NCI-H1092 treated with DMSO at 0.1 percent for 48 hours (cell line): Measurements from ENCODE around the gene KRT2.

Source experiments
- DNase-seq: peaks from one replicate; lab custom pipeline; 2025; lab: John Stamatoyannopoulos, UW

KRT2 gene

DNA sequence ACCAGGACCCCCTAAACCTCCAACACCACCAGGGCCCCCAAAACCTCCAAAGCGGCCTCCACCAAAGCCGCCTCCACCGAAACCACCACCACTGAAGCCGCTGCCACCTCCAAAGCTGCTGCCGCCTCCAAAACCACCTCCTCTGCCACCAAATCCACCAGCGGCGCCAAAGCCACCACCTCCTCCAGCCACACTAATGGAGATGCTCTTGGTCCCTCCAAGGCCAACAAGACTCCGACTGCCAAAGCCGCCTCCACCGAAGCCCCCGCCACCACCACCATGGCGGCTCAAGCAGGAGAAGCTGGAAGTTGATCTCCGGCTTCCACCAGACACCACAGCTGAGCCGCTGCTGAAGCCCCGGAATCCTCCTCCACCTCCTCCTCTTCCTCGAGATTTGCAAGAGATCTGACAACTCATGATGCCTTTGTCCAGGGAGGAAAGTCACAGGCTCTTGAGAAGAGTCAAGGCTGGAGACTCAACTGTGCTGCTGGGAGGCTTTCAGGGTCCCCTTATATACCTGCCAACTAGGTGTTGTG lies at the start of gene KRT2:
TSS of gene KRT2 (minus strand) at position 486 of the 536 bp plus-strand sequence. CDS start at position 417, 69 bp downstream.
- no peak for DNase-seq

DNA sequence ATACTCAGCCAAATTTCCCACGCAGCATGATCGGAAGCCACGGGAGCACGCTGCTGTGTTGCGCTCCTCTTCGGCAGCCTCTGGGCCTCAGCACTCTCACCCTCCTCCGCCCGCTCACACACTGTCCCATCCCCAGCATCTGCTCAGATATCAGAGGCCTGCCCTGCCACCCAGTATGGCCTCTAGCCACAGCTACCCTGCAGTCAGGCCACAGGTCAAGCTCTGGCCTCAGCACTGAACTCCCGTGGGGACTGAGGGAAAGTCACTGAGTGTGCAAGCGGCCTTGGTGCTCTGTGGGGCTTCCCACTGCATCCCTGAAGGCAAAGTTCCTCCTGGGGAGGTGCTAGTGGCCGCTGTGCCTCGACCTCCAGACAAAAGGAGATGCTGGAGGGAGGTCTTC lies 49.3 kb upstream of the KRT2 start:
- no peak for DNase-seq

DNA sequence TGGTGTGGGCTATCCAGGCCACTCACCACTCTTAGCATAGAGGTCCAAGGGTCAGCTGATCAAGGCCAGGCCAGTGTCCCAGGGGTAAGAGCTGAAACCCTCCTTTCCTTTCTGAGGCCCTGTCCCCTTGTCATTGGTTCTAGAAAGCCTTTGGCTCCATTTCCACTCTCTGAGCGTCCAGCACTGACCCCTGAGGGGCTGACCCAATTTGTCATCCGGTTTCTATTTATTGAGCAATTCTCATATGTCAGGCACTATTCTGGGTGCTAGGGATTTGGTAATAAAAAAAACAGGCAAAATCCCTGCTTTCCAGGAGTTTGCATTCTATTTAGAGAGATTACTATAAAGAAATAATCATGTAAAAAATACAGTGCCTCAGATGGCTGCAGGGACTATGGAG lies 47.9 kb upstream of the KRT2 start:
- DNase-seq: no peak

DNA sequence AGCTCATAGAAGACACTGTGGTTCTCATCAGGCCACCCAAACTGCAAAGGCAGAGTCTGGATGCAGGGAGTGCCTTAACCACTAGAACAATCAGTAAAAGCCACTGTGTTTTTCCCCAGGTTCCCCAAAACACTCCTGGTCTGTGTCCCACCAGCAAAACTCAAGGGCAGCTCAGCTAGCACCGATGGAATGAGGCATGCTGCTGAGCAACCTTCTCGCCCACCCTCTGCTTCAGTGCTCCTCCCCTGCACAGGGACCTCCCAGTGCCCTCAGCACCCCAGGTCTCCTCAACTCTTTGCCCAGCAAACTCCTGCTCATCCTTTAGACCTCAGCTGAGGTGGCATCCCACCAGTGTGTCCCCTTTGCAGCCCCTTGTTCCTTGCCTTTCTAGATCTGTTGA lies 47.4 kb upstream of the KRT2 start:
- DNase-seq: no peak

DNA sequence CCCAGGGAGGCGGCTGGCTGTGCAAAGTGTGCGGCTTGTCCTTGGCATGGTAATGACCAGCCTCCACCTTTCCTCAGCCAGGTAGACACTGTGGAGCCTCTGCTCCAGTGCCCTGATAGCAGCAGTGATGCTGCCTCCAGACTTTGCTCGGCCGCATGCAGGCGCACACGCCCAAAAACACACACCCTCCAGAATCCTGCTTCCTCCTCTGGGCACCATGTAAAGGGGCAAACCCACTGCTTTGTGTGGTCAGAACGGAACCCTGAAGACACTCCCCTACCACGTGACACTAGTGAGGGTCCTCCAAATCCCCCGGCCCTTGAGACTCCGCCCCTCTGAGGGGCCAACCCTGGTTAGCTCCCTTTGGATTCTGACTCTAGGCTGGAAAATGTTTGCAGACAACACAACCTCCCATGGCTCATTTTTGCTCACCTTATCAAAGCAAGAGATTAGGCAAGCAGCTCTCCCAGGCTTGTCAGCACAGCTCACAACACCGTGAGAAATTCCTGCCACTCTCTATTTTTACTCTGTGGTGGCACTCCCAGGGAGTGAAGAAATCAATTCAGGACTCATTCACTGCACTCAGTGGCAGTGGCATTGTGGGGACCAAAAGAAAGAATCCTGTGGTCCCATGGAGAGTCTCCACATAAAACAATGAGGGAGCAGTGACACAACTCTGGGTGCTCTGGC lies 46.8 kb upstream of the KRT2 start:
- DNase-seq: no peak

DNA sequence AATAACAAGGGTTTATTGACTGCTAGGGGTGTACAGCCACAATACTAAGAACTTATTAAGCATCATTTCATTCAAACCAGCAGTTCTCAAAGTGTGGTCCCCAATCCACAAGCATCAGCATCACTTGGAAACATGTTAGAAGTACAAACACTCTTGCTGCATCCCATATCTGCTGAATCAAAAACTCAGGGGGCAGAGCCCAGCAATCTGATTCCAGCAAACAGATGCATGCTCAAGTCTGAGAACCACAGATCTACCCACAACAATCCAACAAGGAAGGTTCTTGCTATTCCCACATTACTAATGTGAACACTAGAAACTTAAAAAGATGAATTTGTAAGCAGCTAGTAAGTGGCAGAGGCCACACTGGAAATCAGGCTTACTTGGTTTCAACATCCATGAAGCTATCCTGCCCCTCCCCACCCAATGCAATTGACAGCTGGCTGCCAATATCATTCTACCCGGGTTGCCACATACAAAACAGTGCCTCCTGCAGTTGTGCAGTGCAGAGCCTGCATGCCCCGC lies 45.1 kb upstream of the KRT2 start:
- DNase-seq: no peak

DNA sequence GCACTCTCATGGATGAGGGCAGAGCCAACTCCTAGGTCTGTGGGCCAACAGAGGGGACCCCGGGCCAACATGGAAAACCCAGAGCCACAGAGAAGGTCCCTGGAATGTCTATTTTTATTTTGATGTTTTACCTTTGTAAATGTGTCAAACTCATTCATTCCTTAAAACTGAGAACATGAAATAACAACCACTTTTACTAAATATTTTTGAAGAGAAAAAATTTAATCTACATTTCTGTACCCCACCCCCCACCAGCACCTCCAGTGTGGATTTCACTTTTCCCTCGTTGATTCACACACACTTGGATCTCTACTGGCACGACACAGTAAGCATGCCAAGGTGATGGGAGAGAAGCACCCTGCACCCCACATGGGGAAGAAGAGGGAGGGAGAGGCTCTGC lies 44.6 kb upstream of the KRT2 start:
- no peak for DNase-seq

DNA sequence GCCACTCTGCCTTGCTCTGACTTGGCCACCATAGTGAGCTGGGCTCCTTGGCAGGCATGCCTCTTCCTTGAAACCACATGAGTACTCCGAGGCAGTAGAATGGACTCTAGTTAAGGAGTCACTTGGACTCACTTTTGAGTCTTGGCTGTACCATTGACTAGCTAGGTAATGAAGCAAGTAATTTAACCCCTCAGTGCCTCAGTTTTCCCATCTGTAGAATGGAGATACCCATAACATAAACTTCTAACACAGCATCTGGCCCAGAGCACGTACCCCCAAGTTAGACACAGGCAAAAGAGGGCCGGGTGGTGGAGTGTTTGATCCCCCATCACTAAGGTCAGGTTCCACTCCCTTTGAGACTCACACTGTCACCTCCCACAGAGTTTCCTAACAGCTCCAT lies 43.0 kb upstream of the KRT2 start:
- no peak for DNase-seq

DNA sequence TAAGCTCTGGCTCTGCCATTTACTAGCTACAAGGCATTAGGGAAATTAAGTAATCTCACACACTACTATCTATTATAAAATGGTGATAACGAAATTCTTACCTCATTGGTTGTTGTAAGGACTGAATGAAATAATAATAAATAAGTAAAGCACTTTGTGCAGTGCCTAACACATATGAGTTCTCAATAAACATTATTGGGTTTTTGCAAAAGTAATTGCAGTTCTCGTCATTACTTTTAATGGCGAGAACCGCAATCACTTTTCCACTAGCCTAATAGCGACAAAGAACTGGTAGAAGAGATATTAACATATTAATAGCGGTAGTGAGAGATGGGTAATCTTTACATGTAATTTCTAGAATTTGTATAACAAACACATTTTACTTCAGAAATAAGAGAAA lies 42.1 kb upstream of the KRT2 start:
- DNase-seq: no peak

DNA sequence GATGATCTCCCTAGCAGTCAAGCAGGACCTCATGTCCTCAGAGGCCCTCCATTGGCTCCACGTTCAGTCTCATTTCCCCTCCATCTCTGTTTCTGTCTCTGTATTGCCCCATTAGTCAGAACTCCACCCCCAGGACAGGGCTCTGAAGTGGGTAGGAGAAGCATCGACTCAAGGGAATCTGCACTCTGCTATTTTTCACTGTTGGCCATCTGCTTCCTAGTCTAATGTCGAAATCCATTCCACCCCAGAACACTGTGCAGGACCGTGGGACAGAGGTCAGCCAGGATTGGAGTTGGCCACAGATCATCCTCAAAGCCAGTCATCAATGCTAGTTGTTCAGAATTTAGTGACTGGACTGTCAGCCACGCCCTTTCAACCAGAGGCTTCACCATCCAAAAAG lies 41.2 kb upstream of the KRT2 start:
- no peak for DNase-seq

DNA sequence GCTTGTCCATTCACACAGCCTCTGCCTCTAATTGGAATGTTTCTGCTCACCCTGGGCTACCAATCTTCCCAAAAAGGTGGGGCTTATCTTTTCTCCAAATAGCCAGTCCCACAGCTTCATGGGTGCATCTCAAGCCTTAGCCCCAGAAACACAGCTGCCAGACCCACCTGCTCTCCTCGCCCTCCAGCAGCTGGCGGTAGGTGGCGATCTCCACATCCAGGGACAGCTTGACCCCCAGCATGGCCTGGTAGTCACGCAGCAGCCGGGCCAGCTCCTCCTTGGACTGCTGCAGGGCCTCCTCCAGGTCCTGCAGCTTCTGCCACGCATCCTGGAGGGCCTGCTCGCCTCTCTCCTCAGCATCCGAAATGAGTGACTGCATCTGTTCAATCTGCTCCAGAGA lies 40.2 kb upstream of the KRT2 start:
- DNase-seq: no peak

DNA sequence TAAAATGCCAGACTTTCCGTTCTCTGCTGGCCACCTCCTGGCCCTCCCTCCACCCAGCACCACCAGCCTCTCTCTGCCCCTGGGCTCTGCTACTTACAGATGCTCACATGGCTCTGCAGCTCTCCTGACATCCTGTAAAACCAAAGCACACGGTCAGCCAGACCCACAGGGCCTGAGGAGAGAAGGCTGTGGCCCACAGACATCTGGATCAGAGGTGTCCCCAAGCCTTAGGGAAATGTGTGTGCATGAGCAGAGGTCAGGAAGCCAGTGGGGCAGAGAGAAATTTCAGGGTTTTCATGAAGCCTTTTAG lies 39.8 kb upstream of the KRT2 start:
- DNase-seq: no peak

DNA sequence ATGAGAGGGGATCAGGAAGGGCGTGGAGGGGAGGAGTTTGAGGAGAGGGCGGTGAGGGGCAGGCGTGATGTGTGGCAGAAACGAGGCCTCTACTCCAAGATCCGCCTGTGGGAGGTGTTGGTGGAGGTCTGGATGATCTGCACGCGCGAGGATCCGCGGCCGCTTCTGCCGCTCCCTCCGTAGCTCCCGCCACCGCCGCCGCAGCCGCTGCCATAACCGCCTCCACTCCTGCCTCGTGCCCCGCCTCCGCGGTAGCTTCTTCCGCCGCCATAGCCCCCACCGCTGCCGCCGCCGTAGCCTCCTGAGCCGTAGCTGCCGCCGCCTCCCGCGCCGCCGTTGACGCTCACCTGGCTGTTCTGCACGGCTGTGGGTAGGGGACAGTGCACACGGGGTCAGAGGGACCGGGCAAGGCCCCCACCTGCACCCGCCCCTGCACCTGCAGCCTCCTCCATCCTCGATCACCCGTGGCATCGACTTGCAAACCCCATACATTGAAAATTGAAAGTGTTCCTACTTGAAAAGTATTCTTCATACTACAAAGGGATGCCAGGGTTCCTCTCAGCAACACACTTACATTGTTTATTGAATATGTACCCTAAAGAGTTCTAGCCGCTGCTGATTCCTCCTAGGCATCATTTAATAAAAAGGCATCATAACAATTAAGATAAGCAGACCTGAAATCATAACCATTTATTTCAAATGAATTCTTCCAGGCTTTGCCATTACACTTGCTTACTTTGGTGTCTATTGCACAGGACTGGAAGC lies 39.2 kb upstream of the KRT2 start:
- peak; percentile 37 for DNase-seq

DNA sequence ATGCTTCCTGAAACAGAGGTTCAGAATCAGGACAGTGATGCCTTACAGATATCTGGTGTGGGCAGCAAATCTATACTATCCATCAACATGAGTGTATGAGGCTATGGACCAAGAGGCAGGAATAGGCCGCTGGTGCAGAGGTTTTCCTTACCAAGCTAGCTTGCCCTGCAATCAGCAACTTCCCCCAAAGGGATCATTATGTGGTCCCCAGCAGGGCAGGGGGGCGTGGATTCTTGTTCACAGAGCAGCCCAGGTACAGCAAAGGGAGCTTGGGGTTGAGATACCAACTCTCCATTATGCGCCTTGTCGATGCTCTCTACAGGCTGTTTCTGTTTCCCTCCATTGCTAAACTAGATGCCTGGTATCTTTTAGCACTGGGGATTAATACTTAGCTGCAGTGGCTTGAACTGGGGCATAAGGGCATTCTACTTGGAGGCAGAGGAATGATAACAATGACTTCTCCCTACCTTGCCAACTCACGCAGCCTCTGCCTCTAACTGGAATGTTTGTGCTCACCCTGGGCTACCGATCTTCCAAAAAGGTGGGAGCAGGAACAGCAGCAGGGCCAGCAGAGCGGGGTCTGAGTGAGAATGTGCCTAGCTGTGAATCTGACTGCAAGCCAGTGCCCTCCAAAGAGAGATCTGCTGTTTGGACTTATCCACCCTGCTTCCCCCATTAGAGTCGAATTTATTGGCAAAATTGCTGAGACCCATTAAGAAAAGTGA lies 38.5 kb upstream of the KRT2 start:
- no peak for DNase-seq

DNA sequence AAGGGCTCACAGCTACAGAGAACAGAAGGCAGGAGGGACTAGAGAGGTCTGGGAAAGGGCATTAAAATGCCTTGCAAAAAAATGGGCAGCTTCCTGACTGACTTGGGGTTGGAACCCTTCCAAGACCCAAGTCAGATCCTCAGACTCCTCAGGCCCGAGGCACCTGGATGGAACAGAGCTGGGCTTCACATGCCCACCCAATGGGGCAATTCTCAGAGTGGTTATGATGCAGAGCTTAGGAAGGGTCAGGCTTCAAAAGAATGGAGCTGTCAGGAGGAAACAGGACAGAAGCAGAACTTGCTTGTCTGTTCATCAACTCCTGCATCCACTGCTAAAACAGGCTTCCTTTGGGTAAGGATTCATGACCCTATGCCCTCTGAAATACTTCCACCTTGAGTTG lies 37.9 kb upstream of the KRT2 start:
- DNase-seq: no peak

DNA sequence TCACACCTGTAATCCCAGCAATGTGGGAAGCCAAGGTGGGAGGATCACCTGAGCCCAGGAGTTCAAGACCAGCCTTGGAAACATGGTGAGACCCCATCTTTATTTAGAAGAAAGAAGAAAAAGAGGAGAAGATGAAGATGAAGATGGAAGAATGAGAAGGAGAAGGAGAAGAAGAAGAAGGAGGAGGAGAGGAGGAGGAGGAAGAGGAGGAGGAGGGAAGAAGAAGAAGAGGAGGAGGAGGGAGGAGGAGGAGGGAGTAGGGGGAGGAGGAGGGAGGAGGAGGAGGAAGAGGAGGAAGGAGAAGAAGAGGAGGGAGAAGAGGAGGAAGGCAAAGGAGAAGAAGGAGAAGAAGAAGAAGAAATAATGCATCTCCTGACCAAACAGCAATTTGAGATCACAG lies 37.2 kb upstream of the KRT2 start:
- DNase-seq: no peak

DNA sequence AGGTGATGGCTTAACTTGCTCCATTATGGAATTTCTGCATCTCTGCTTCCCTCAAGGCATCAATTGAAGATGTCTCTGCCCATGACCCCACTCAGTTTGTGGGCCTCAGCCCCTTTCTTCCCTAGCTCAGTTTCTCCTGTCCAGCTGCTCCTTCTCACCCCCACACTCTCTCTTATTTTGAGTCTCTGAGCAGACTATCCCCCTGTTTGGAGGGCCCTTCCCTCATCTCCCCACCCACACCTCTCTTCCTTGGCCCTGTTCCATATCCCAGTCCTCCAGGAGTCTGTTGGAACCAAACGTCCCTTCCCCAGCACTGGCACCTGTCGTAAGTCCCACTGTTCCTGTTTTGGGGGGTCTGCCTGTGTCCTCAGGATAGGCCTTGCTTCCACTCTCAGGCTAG lies 36.5 kb upstream of the KRT2 start:
- no peak for DNase-seq

DNA sequence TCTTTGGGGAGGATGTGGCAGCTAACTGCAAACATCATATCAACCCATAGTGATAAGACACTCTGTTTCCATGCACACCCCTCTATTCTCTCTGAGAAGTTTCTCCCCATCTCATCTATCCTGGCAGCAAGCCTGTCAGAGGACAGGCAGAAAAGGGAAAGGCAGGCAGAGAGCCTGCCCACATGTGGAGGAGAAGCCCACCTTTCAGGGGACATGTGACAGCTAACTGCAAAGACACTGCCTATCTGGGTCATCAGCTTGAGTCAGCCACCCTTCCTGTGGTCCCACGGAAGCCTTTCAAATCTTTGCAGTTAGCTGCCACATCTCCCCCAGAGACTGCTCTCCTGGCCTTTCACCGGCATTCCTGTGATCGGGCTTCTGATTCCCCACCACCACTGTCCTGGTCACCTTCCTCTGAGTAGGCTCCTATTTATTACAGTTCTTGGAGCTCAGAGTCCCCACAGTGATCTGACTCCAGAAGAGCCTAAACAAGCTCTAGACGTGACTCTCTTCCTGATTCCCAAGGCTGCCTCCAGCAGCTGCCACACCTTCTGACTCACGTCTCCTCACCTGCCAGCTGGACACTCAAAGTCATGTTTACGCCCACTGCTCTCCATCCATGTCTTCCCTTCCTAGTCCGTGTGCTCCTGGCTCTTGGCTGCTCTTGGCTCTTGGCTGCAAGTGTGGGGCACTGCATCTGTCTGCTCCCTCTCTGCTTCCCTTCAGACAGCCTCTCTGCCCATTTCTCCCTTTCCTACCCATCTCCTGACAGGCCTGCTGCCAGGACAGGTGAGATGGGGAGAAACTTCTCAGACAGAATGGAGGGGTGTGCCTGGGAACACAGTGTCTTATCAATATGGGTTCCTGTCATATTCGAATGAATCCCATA lies 35.7 kb upstream of the KRT2 start:
- no peak for DNase-seq

DNA sequence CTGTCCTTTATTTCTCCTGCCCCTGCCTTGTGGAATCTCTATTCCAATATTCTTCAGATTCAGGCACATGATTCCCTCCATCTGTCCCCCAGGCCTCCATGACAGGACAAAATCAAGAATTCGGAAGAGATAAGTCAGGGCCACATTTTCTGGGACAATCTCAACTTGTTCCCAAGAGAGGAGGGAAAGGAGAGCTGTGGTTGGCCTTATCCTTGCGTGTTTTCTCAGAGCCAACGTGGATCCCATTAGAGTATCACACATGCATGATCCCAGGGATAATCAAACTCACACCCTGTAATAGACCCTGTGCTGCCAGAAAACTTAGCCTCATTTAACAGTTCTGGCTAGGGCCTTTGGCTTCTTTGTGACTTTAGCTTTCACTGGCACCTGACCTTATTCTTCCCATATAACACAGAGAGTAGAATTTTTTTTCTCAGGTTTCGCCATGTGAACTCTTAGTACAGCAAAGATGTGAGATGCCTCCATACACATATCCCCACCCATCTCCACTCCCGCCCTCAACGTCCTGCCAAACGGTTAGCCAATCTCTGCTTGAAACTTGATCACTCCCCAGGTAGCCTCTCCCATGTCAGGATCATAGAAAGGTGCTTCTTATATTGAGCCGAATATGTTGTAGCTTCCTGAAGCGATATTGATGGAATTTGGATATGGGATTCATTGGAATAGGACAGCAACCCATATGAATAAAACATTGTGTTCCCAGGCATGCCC lies 34.9 kb upstream of the KRT2 start:
- DNase-seq: no peak

DNA sequence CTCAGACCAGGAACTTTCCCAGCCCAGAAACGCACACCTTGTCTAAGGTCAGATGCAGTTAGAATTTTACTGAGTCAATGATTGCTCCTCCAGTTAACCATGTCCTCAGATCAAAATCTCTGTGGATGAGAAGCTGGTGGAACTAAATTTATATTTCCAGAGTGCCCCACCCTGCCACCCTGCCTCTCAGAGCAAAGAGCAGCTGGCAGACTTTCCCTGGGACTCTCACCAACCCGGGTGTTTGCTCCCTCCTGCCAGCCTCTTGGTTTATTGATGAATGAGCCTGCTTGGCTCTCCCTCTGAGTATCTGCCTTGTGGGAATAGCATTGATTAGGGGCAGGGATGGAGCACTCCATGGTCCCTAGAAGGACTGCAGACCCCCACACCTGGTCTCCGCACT lies 34.1 kb upstream of the KRT2 start:
- no peak for DNase-seq

DNA sequence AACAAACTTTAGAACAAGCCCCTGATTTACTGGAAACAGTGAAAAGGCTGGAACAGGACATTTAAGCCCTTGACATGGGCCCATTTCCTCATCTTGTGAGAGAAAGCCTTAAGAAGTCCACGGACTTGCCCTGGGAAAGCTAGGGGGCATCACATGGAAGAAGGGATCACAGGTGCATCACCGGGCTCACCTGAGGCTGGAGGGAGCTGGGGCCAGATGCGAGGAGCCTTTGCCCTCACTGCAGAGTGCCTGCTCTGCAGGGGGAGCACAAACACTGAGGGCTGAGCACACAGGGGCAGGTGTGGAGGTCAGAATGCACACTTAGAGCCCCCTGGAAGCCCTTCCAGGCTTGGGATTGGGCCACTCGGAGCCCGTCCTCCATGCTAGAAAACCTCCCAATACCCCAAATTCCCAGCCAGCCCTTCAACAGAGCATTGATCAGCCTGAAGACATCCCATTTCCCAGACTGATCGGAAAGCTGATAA lies 33.4 kb upstream of the KRT2 start:
- no peak for DNase-seq
